Activated T-cell treated with anti-CD3 and anti-CD28 coated beads, Interleukin-2, amount 50 U/mL, for 24 hours (primary cell): ENCODE data around the gene PVR.

ENCODE experiments used
- DNase-seq: peaks from one replicate; pipeline ENCODE4 v3.0.0-alpha.2; 2020
- H3K27ac Mint-ChIP-seq: 2 replicates; pipeline ENCODE4 v1.8.0; 2020; ENCODE audit warnings: mild to moderate bottlenecking, mixed read lengths
- H3K27me3 Mint-ChIP-seq: 2 replicates; pipeline ENCODE4 v1.8.0; 2020; ENCODE audit warnings: mixed read lengths
- H3K36me3 Mint-ChIP-seq: 2 replicates; pipeline ENCODE4 v1.8.0; 2020; ENCODE audit warnings: low read depth, mixed read lengths
- H3K4me1 Mint-ChIP-seq: 2 replicates; pipeline ENCODE4 v1.8.0; 2020; ENCODE audit warnings: low read depth, mixed read lengths
- H3K4me3 Mint-ChIP-seq: 2 replicates; pipeline ENCODE4 v1.8.0; 2020; ENCODE audit warnings: mild to moderate bottlenecking, moderate library complexity, mixed read lengths
- H3K9me3 Mint-ChIP-seq: 2 replicates; pipeline ENCODE4 v1.8.0; 2020; ENCODE audit warnings: mixed read lengths

PVR gene

GRCh38 chr19:44685877-44686276 lies 42.2 kb downstream of the PVR start:
- H3K36me3 Mint-ChIP-seq: no peaks in the 10 kb centered on the region
- H3K9me3 Mint-ChIP-seq: no peaks in the 10 kb centered on the region
- peaks cover 24% of the 10 kb centered on the region for H3K27me3 Mint-ChIP-seq
- H3K4me3 Mint-ChIP-seq: no peak overlapping the region
- H3K4me1 Mint-ChIP-seq: peaks cover 20% of the 10 kb centered on the region
- H3K27ac Mint-ChIP-seq: no peak overlapping the region
- no peak for DNase-seq

GRCh38 chr19:44686896-44687295 lies 43.2 kb downstream of the PVR start:
- H3K36me3 Mint-ChIP-seq: no peaks in the 10 kb centered on the region
- no peak overlapping the region for H3K4me3 Mint-ChIP-seq
- no peak for DNase-seq
- H3K9me3 Mint-ChIP-seq: no peaks in the 10 kb centered on the region
- peaks cover 27% of the 10 kb centered on the region for H3K4me1 Mint-ChIP-seq
- no peak overlapping the region for H3K27ac Mint-ChIP-seq
- H3K27me3 Mint-ChIP-seq: peaks cover 24% of the 10 kb centered on the region

GRCh38 chr19:44687888-44688287 lies 44.2 kb downstream of the PVR start:
- no peak for DNase-seq
- Mint-ChIP-seq H3K36me3 (no peaks in the 10 kb centered on the region), H3K27me3 (peaks cover 24% of the 10 kb centered on the region), H3K4me1 (peaks cover 37% of the 10 kb centered on the region), H3K27ac (no peak overlapping the region), H3K9me3 (no peaks in the 10 kb centered on the region), H3K4me3 (no peak overlapping the region)

- peak; percentile 85 for DNase-seq
- peaks cover 24% of the 10 kb centered on the region for H3K27me3 Mint-ChIP-seq
- no peaks in the 10 kb centered on the region for H3K36me3 Mint-ChIP-seq
- peaks cover 44% of the 10 kb centered on the region for H3K4me1 Mint-ChIP-seq
- no peak overlapping the region for H3K4me3 Mint-ChIP-seq
- H3K27ac Mint-ChIP-seq: no peak overlapping the region
- H3K9me3 Mint-ChIP-seq: no peaks in the 10 kb centered on the region
Measured at GRCh38 chr19:44689290-44690130, 45.8 kb downstream of the PVR start.

GRCh38 chr19:44690131-44690440 lies 46.4 kb downstream of the PVR start:
- Mint-ChIP-seq H3K27ac (no peak overlapping the region), H3K4me1 (peaks cover 41% of the 10 kb centered on the region), H3K36me3 (no peaks in the 10 kb centered on the region), H3K9me3 (no peaks in the 10 kb centered on the region), H3K4me3 (no peak overlapping the region), H3K27me3 (peaks cover 20% of the 10 kb centered on the region)
- DNase-seq: no peak

- no peak for DNase-seq
- peak overlapping the region; percentile 57 for H3K4me3 Mint-ChIP-seq
- H3K9me3 Mint-ChIP-seq: no peaks in the 10 kb centered on the region
- peak overlapping the region; percentile 86 for H3K27ac Mint-ChIP-seq
- H3K36me3 Mint-ChIP-seq: no peaks in the 10 kb centered on the region
- peaks cover 36% of the 10 kb centered on the region for H3K4me1 Mint-ChIP-seq
- peaks cover 9% of the 10 kb centered on the region for H3K27me3 Mint-ChIP-seq
Measured at GRCh38 chr19:44692379-44692721, 48.6 kb downstream of the PVR start.

- Mint-ChIP-seq H3K36me3 (no peaks in the 10 kb centered on the region), H3K4me3 (no peak overlapping the region), H3K27me3 (peaks cover 9% of the 10 kb centered on the region), H3K27ac (peak overlapping the region; percentile 44), H3K9me3 (no peaks in the 10 kb centered on the region), H3K4me1 (peaks cover 33% of the 10 kb centered on the region)
- DNase-seq: no peak
Measured at GRCh38 chr19:44694184-44694579, 50.5 kb downstream of the PVR start.

GRCh38 chr19:44696939-44697669 lies 53.4 kb downstream of the PVR start:
- Mint-ChIP-seq H3K27me3 (peaks cover 9% of the 10 kb centered on the region), H3K27ac (no peak overlapping the region), H3K9me3 (no peaks in the 10 kb centered on the region), H3K4me3 (no peak overlapping the region), H3K4me1 (peaks cover 15% of the 10 kb centered on the region), H3K36me3 (no peaks in the 10 kb centered on the region)
- no peak for DNase-seq

GRCh38 chr19:44697670-44698034 lies 53.9 kb downstream of the PVR start:
- DNase-seq: no peak
- H3K4me3 Mint-ChIP-seq: no peak overlapping the region
- H3K9me3 Mint-ChIP-seq: no peaks in the 10 kb centered on the region
- H3K27me3 Mint-ChIP-seq: peaks cover 9% of the 10 kb centered on the region
- H3K36me3 Mint-ChIP-seq: no peaks in the 10 kb centered on the region
- no peak overlapping the region for H3K27ac Mint-ChIP-seq
- H3K4me1 Mint-ChIP-seq: peaks cover 10% of the 10 kb centered on the region

GRCh38 chr19:44698492-44699201 lies 54.9 kb downstream of the PVR start, which contains the start of gene CEACAM16:
Gene CEACAM16, plus strand, starts transcription at chr19:44699151. Its CDS starts 2,306 bp downstream, at chr19:44701457.
- Mint-ChIP-seq H3K4me1 (peaks cover 5% of the 10 kb centered on the region), H3K4me3 (no peak within 1 kb of the TSS), H3K36me3 (no peaks in the 10 kb centered on the region), H3K27ac (no peak within 1 kb of the TSS), H3K9me3 (no peaks in the 10 kb centered on the region), H3K27me3 (peaks cover 9% of the 10 kb centered on the region)
- DNase-seq: no peak

- Mint-ChIP-seq H3K27ac (no peak overlapping the region), H3K4me1 (no peaks in the 10 kb centered on the region)
- no peak for DNase-seq
Measured at GRCh38 chr19:44700547-44700946, 56.8 kb downstream of the PVR start.

GRCh38 chr19:44701228-44701627 lies 57.5 kb downstream of the PVR start:
- H3K27me3 Mint-ChIP-seq: peaks cover 9% of the 10 kb centered on the region
- H3K9me3 Mint-ChIP-seq: no peaks in the 10 kb centered on the region
- H3K36me3 Mint-ChIP-seq: no peaks in the 10 kb centered on the region
- no peaks in the 10 kb centered on the region for H3K4me1 Mint-ChIP-seq
- no peak overlapping the region for H3K4me3 Mint-ChIP-seq
- DNase-seq: no peak
- no peak overlapping the region for H3K27ac Mint-ChIP-seq

More at GRCh38 chr19:44700547-44700946, 56.8 kb downstream of the PVR start:
- Mint-ChIP-seq H3K9me3 (no peaks in the 10 kb centered on the region), H3K36me3 (no peaks in the 10 kb centered on the region), H3K27me3 (peaks cover 9% of the 10 kb centered on the region), H3K4me3 (no peak overlapping the region)

- Mint-ChIP-seq H3K27ac (no peak overlapping the region), H3K36me3 (no peaks in the 10 kb centered on the region), H3K4me1 (no peaks in the 10 kb centered on the region), H3K27me3 (peaks cover 6% of the 10 kb centered on the region), H3K9me3 (no peaks in the 10 kb centered on the region), H3K4me3 (no peak overlapping the region)
- DNase-seq: no peak
Measured at GRCh38 chr19:44702551-44703176, 59.0 kb downstream of the PVR start.

- no peaks in the 10 kb centered on the region for H3K36me3 Mint-ChIP-seq
- H3K27ac Mint-ChIP-seq: no peak overlapping the region
- H3K9me3 Mint-ChIP-seq: no peaks in the 10 kb centered on the region
- H3K4me3 Mint-ChIP-seq: no peak overlapping the region
- no peaks in the 10 kb centered on the region for H3K4me1 Mint-ChIP-seq
- DNase-seq: no peak
- no peaks in the 10 kb centered on the region for H3K27me3 Mint-ChIP-seq
Measured at GRCh38 chr19:44703336-44704078, 59.8 kb downstream of the PVR start.
